ENCODE results near the gene CPZ. TPM values are rescaled to one million over a fixed set of nuclear protein-coding genes. Genes with fewer than 3 reads are reported as not detected.

The CPZ gene
- total RNA-seq, 1 donor from 2014 or later: not detected

- no peak overlapping the region for H3K4me3 Mint-ChIP-seq
- no peaks in the 10 kb centered on the region for H3K4me1 Mint-ChIP-seq
- Histone ChIP-seq H3K36me3 (no peaks in the 10 kb centered on the region), H3K79me2 (ENCODE audit: low read depth) (no peaks in the 10 kb centered on the region), H3K4me3 (no peak overlapping the region), H3K4me2 (no peak overlapping the region), H3K9me3 (ENCODE audit: low read depth) (no peaks in the 10 kb centered on the region), H3F3A (ENCODE audit: low read depth) (no peaks in the 10 kb centered on the region), H3K9ac (no peak overlapping the region), H2AFZ (replicated peaks) (no peak overlapping the region), H4K20me1 (ENCODE audit: low read depth) (no peaks in the 10 kb centered on the region), H3K4me1 (no peaks in the 10 kb centered on the region), H3K27ac (no peak overlapping the region), H3K27me3 (peaks cover 45% of the 10 kb centered on the region)
- TF ChIP-seq EZH2phosphoT487 (IDR thresholded peaks at IDR 0.05): no peak
- TF ChIP-seq CTCF (IDR thresholded peaks at IDR 0.05): no peak
- TF ChIP-seq EZH2 (IDR thresholded peaks at IDR 0.05): no peak
- peaks cover 3% of the 10 kb centered on the region for H3K9me3 Mint-ChIP-seq
- no peak for DNase-seq (ENCODE audit: low spot score)
- H3K36me3 Mint-ChIP-seq: no peaks in the 10 kb centered on the region
- no peak overlapping the region for H3K27ac Mint-ChIP-seq
- H3K27me3 Mint-ChIP-seq (ENCODE audit: insufficient read depth, low read depth): peaks cover 7% of the 10 kb centered on the region
These were observed 72.4 kb downstream of the CPZ start for GRCh38 chr4:8664976-8665375.

- no peak for TF ChIP-seq EZH2phosphoT487 (IDR thresholded peaks at IDR 0.05)
- TF ChIP-seq EZH2 (IDR thresholded peaks at IDR 0.05): no peak
- no peak for TF ChIP-seq CTCF (IDR thresholded peaks at IDR 0.05)
- no peak overlapping the region for H3K27ac ChIP-seq
- Mint-ChIP-seq H3K4me3 (no peak overlapping the region), H3K36me3 (no peaks in the 10 kb centered on the region), H3K9me3 (peaks cover 3% of the 10 kb centered on the region), H3K27me3 (ENCODE audit: insufficient read depth, low read depth) (peaks cover 7% of the 10 kb centered on the region), H3K4me1 (no peaks in the 10 kb centered on the region), H3K27ac (no peak overlapping the region)
- H3K79me2 ChIP-seq (ENCODE audit: low read depth): no peaks in the 10 kb centered on the region
- H3K9me3 ChIP-seq (ENCODE audit: low read depth): no peaks in the 10 kb centered on the region
- H3K36me3 ChIP-seq: no peaks in the 10 kb centered on the region
- DNase-seq (ENCODE audit: low spot score): no peak
- no peak overlapping the region for H3K4me3 ChIP-seq
- H4K20me1 ChIP-seq (ENCODE audit: low read depth): no peaks in the 10 kb centered on the region
- no peaks in the 10 kb centered on the region for H3F3A ChIP-seq (ENCODE audit: low read depth)
- H3K4me2 ChIP-seq: no peak overlapping the region
- H3K4me1 ChIP-seq: no peaks in the 10 kb centered on the region
- H3K27me3 ChIP-seq: peaks cover 52% of the 10 kb centered on the region
- no peak overlapping the region for H2AFZ ChIP-seq (replicated peaks)
- H3K9ac ChIP-seq: no peak overlapping the region
These were observed 73.1 kb downstream of the CPZ start for GRCh38 chr4:8665406-8666360.

- peaks cover 61% of the 10 kb centered on the region for H3K27me3 ChIP-seq
- no peak for DNase-seq (ENCODE audit: low spot score)
- no peaks in the 10 kb centered on the region for H3K4me1 ChIP-seq
- no peaks in the 10 kb centered on the region for H3K36me3 ChIP-seq
- H3K9ac ChIP-seq: no peak overlapping the region
- H3K4me1 Mint-ChIP-seq: no peaks in the 10 kb centered on the region
- no peaks in the 10 kb centered on the region for H3F3A ChIP-seq (ENCODE audit: low read depth)
- peaks cover 3% of the 10 kb centered on the region for H3K9me3 Mint-ChIP-seq
- H3K27me3 Mint-ChIP-seq (ENCODE audit: insufficient read depth, low read depth): peaks cover 9% of the 10 kb centered on the region
- no peak overlapping the region for H3K27ac Mint-ChIP-seq
- H3K9me3 ChIP-seq (ENCODE audit: low read depth): no peaks in the 10 kb centered on the region
- no peak overlapping the region for H2AFZ ChIP-seq (replicated peaks)
- H3K36me3 Mint-ChIP-seq: no peaks in the 10 kb centered on the region
- no peak overlapping the region for H3K27ac ChIP-seq
- H4K20me1 ChIP-seq (ENCODE audit: low read depth): no peaks in the 10 kb centered on the region
- no peak overlapping the region for H3K4me3 Mint-ChIP-seq
- H3K4me2 ChIP-seq: no peak overlapping the region
- no peaks in the 10 kb centered on the region for H3K79me2 ChIP-seq (ENCODE audit: low read depth)
- TF ChIP-seq CTCF (IDR thresholded peaks at IDR 0.05): no peak
- no peak for TF ChIP-seq EZH2 (IDR thresholded peaks at IDR 0.05)
- no peak for TF ChIP-seq EZH2phosphoT487 (IDR thresholded peaks at IDR 0.05)
- H3K4me3 ChIP-seq: no peak overlapping the region
These were observed 74.0 kb downstream of the CPZ start for GRCh38 chr4:8666581-8666980.

Other genes starting within 250 kb of the CPZ start
- 14.0 and 20.1 TPM in 2 replicates for gene ACOX3, start 152.0 kb upstream of the CPZ start, total RNA-seq (ENCODE audit: low replicate concordance)
- 19.9 and 24.2 TPM in 2 replicates for gene TRMT44, start 152.0 kb upstream of the CPZ start, total RNA-seq (ENCODE audit: low replicate concordance)
- gene GPR78, start 12.4 kb upstream of the CPZ start, total RNA-seq (ENCODE audit: low replicate concordance): 0.09 and 0.28 TPM in 2 replicates